Muscle of leg (tissue), 11 donors: Measurements from ENCODE around the gene PRDM16. TPM values are rescaled to one million over a fixed set of nuclear protein-coding genes. Genes with fewer than 3 reads are reported as not detected.

Experiments used
- DNase-seq: peaks from one replicate; pipeline ENCODE4 v3.0.0; 2013
- H3K27ac ChIP-seq: one replicate; pipeline ENCODE4 v1.5.1; 2013; ENCODE audit warnings: mild to moderate bottlenecking, low read length, control low read depth
- H3K27me3 ChIP-seq: one replicate; pipeline ENCODE4 v1.6.1; 2013; ENCODE audit warnings: low read length; ENCODE audit not compliant: control insufficient read depth, insufficient read depth
- H3K36me3 ChIP-seq: one replicate; pipeline ENCODE4 v1.6.1; 2013; ENCODE audit warnings: low read length; ENCODE audit not compliant: control insufficient read depth, insufficient read depth
- H3K4me1 ChIP-seq: one replicate; pipeline ENCODE4 v1.6.1; 2013; ENCODE audit warnings: low read length; ENCODE audit not compliant: control insufficient read depth, insufficient read depth
- H3K4me3 ChIP-seq: one replicate; pipeline ENCODE4 v1.5.1; 2013; ENCODE audit warnings: low read length, control low read depth
- H3K9me3 ChIP-seq: replicated peaks from 2 replicates; pipeline ENCODE4 v1.6.1; 2013; ENCODE audit warnings: low read depth, low read length; ENCODE audit not compliant: control insufficient read depth
- WGBS: methylation state at CpG from one replicate; pipeline ENCODE4 v1.1.5; 2013; ENCODE audit warnings: missing lambda C conversion rate; ENCODE audit not compliant: insufficient coverage; 5-methylcytosine and 5-hydroxymethylcytosine counted together
- polyA plus RNA-seq, 8 donors: library from polyadenylated mRNA; unstranded; fragments of 120-200 nt; gene quantifications; one replicate each; pipeline versions ENCODE4 v1.2.1 to v1.2.3, GENCODE V29; 2013; ENCODE audit warnings: inconsistent platforms in 1 of 8, low replicate concordance in 1 of 8; ENCODE audit not compliant: insufficient read length in 8 of 8, insufficient read depth in 1 of 8
- total RNA-seq: library from RNA; stranded (reverse); fragments of 120-200 nt; gene quantifications from one replicate; pipeline ENCODE4 v1.2.4, GENCODE V29; 2013

Gene PRDM16
- total and polyA plus RNA-seq, 9 donors = 0.43 to 1.9 (median 0.95) TPM

- no peaks in the 10 kb centered on the region for H3K9me3 ChIP-seq
- DNase-seq = no peak
- no peaks in the 10 kb centered on the region for H3K36me3 ChIP-seq
- 85% methylated on average over 14 of the region's 27 CpGs for WGBS
- no peak overlapping the region for H3K4me3 ChIP-seq
- H3K27me3 ChIP-seq = peaks cover 13% of the 10 kb centered on the region
- no peak overlapping the region for H3K27ac ChIP-seq
- peaks cover 4% of the 10 kb centered on the region for H3K4me1 ChIP-seq
These were observed 335.8 kb downstream of the PRDM16 start for GRCh38 chr1:3404801-3405200.

- H3K27ac ChIP-seq = no peak overlapping the region
- H3K4me1 ChIP-seq = peaks cover 7% of the 10 kb centered on the region
- DNase-seq = no peak
- H3K27me3 ChIP-seq = peaks cover 13% of the 10 kb centered on the region
- H3K4me3 ChIP-seq = no peak overlapping the region
- H3K36me3 ChIP-seq = no peaks in the 10 kb centered on the region
- 88% methylated on average over 25 of the region's 30 CpGs for WGBS
- no peaks in the 10 kb centered on the region for H3K9me3 ChIP-seq
These were observed 336.5 kb downstream of the PRDM16 start for GRCh38 chr1:3405491-3405890.

GRCh38 chr1:3405974-3406867, 337.2 kb downstream of the PRDM16 start:
- Histone ChIP-seq H3K27me3 (peaks cover 13% of the 10 kb centered on the region), H3K4me1 (peaks cover 12% of the 10 kb centered on the region), H3K9me3 (no peaks in the 10 kb centered on the region), H3K36me3 (no peaks in the 10 kb centered on the region), H3K4me3 (no peak overlapping the region), H3K27ac (no peak overlapping the region)
- WGBS = 77% methylated on average over 15 of the region's 17 CpGs
- DNase-seq = no peak

- Histone ChIP-seq H3K4me3 (no peak overlapping the region), H3K9me3 (no peaks in the 10 kb centered on the region), H3K27me3 (peaks cover 16% of the 10 kb centered on the region), H3K36me3 (no peaks in the 10 kb centered on the region), H3K27ac (no peak overlapping the region), H3K4me1 (peaks cover 12% of the 10 kb centered on the region)
- whole genome bisulfite sequencing = 78% methylated on average over 12 of the region's 12 CpGs
- DNase-seq = no peak
These were observed 338.0 kb downstream of the PRDM16 start for GRCh38 chr1:3407021-3407420.

GRCh38 chr1:3408751-3409266, 339.8 kb downstream of the PRDM16 start:
- Histone ChIP-seq H3K4me1 (peaks cover 7% of the 10 kb centered on the region), H3K27me3 (peaks cover 15% of the 10 kb centered on the region)
- WGBS = 94% methylated on average over 36 of the region's 36 CpGs

DNA sequence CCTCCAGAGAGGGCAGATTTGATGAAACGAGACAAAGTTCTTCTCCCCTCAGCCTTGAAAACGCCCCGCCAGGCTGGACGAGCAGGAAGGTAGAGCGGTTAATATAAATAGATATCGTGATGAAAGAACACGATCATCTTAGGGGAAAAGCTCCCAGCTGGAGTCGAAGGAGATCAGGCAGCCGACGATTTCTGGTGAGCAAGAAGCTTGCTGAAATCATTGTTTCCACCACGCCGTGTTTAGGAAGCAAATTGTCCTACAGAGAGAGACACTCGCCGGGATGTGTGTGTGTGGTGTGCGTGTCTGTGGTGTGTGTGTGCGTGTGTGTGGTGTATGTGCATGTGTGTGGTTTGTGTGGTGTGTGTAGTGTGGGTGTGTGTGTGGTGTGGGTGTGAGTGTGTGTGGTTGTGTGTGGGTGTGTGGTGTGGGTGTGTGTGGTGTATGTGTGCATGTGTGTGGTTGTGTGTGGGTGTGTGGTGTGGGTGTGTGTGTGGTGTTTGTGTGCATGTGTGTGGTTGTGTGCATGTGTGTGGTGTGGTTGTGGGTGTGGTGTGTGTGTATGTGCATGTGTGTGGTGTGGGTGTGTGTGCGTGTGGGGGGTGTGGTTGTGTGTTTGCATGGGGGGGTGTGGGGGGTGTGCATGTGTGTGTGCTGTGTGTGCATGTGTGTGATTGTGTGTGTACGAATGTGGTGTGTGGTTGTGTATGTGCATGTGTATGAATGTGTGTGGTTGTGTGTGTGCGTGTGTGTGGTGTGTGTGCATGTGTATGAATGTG, 340.6 kb downstream of the PRDM16 start:
- 54% methylated on average over 15 of the region's 19 CpGs for WGBS
- peaks cover 11% of the 10 kb centered on the region for H3K27me3 ChIP-seq

More at GRCh38 chr1:3408751-3409266, 339.8 kb downstream of the PRDM16 start:
- Histone ChIP-seq H3K36me3 (no peaks in the 10 kb centered on the region), H3K27ac (no peak overlapping the region), H3K9me3 (no peaks in the 10 kb centered on the region), H3K4me3 (no peak overlapping the region)
- DNase-seq = no peak

DNA sequence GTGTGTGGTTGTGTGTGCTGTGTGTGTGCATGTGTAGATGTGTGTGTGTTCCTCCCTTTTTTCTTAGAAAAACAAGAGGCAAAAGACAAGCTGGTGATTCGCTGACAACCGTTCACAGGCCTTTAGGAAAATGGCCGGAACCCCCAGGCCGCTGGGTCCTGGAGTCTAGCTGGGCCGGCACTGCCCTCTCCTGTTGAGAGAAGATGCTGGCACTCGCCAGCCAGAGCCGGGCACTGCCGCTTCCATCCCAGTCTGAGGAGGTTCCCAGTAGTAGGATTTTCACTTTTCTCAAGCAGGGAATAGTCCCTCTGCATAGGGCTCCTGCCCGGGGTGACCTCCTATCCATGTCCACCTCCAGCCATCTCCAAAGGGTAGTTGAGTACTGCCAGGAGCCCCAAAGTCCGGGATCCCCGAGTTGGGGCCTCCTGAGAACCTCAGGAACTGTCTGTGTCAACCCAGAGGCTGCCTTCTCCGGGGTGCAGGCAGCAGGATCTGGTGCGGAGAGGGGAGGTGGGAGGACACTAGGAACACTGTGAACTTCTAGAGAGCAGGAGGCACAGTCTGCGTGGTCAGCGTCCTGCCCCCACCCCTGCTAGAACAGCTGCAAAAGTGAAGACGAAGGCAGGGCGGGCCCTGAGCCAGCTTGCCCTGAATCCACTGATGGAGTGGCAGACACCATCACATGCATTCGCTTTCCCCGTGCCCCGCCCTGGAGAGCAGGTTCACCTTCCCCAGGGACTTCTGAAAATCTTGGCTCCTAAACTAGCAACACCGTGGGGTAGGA, 341.3 kb downstream of the PRDM16 start:
- no peaks in the 10 kb centered on the region for H3K36me3 ChIP-seq
- peaks cover 11% of the 10 kb centered on the region for H3K27me3 ChIP-seq
- no peak overlapping the region for H3K27ac ChIP-seq
- DNase-seq = peak; percentile 69
- H3K9me3 ChIP-seq = no peaks in the 10 kb centered on the region
- peaks cover 7% of the 10 kb centered on the region for H3K4me1 ChIP-seq
- no peak overlapping the region for H3K4me3 ChIP-seq
- 35% methylated on average over 10 of the region's 21 CpGs for WGBS

More for the DNA sequence above, 340.6 kb downstream of the PRDM16 start:
- Histone ChIP-seq H3K4me1 (peaks cover 7% of the 10 kb centered on the region), H3K36me3 (no peaks in the 10 kb centered on the region), H3K4me3 (no peak overlapping the region), H3K9me3 (no peaks in the 10 kb centered on the region), H3K27ac (no peak overlapping the region)
- no peak for DNase-seq

GRCh38 chr1:3411806-3412205, 342.8 kb downstream of the PRDM16 start:
- 83% methylated on average over 28 of the region's 30 CpGs for WGBS
- Histone ChIP-seq H3K4me1 (peaks cover 7% of the 10 kb centered on the region), H3K4me3 (no peak overlapping the region), H3K27ac (no peak overlapping the region), H3K27me3 (peaks cover 14% of the 10 kb centered on the region), H3K9me3 (peaks cover 3% of the 10 kb centered on the region), H3K36me3 (no peaks in the 10 kb centered on the region)
- DNase-seq = no peak

DNA sequence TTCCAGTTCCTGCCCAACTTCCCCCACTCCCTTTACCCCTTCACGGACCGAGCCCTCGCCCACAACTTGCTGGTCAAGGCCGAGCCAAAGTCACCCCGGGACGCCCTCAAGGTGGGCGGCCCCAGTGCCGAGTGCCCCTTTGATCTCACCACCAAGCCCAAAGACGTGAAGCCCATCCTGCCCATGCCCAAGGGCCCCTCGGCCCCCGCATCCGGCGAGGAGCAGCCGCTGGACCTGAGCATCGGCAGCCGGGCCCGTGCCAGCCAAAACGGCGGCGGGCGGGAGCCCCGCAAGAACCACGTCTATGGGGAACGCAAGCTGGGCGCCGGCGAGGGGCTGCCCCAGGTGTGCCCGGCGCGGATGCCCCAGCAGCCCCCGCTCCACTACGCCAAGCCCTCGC, 343.4 kb downstream of the PRDM16 start:
- H3K36me3 ChIP-seq = no peaks in the 10 kb centered on the region
- H3K9me3 ChIP-seq = peaks cover 8% of the 10 kb centered on the region
- WGBS = 90% methylated on average over 30 of the region's 33 CpGs
- no peak overlapping the region for H3K4me3 ChIP-seq
- H3K4me1 ChIP-seq = peaks cover 7% of the 10 kb centered on the region
- peaks cover 14% of the 10 kb centered on the region for H3K27me3 ChIP-seq
- H3K27ac ChIP-seq = no peak overlapping the region
- no peak for DNase-seq
